NCI-H510A treated with DMSO at 0.1 percent for 48 hours (cell line): Measurements from ENCODE around the gene EFTUD2.

Experiments
- DNase-seq: peaks from one replicate; lab custom pipeline; 2025; lab: John Stamatoyannopoulos, UW

The EFTUD2 gene

GRCh38 chr17:44887971-44888954, 11.0 kb downstream of the EFTUD2 start:
- DNase-seq: no peak

- DNase-seq: no peak
Measured at GRCh38 chr17:44887016-44887415, 12.2 kb downstream of the EFTUD2 start.

- DNase-seq: no peak
Measured at GRCh38 chr17:44884941-44885340, 14.3 kb downstream of the EFTUD2 start.

GRCh38 chr17:44881145-44881544, 18.1 kb downstream of the EFTUD2 start:
- DNase-seq: no peak

GRCh38 chr17:44880062-44880461, 19.2 kb downstream of the EFTUD2 start:
- no peak for DNase-seq

GRCh38 chr17:44879376-44879775, 19.9 kb downstream of the EFTUD2 start:
- no peak for DNase-seq

GRCh38 chr17:44878627-44879221, 20.5 kb downstream of the EFTUD2 start:
- peak; percentile 4 for DNase-seq

GRCh38 chr17:44877121-44877520, 22.1 kb downstream of the EFTUD2 start:
- no peak for DNase-seq

- DNase-seq: no peak
Measured at GRCh38 chr17:44875761-44876160, 23.5 kb downstream of the EFTUD2 start.

GRCh38 chr17:44872131-44872768, 27.0 kb downstream of the EFTUD2 start:
- DNase-seq: no peak

- DNase-seq: no peak
Measured at GRCh38 chr17:44871556-44871955, 27.7 kb downstream of the EFTUD2 start.

- no peak for DNase-seq
Measured at GRCh38 chr17:44867841-44868240, 31.4 kb downstream of the EFTUD2 start.

GRCh38 chr17:44865931-44866330, 33.3 kb downstream of the EFTUD2 start:
- no peak for DNase-seq

GRCh38 chr17:44865231-44865660, 34.0 kb downstream of the EFTUD2 start:
- DNase-seq: peak; percentile 79

- DNase-seq: no peak
Measured at GRCh38 chr17:44864831-44865230, 34.4 kb downstream of the EFTUD2 start.

GRCh38 chr17:44863061-44863918, 36.0 kb downstream of the EFTUD2 start:
- no peak for DNase-seq

GRCh38 chr17:44862278-44862914, 36.8 kb downstream of the EFTUD2 start:
- no peak for DNase-seq

GRCh38 chr17:44859701-44860100, 39.5 kb downstream of the EFTUD2 start:
- no peak for DNase-seq

- DNase-seq: no peak
Measured at GRCh38 chr17:44854192-44854591, 45.1 kb downstream of the EFTUD2 start.

- no peak for DNase-seq
Measured at GRCh38 chr17:44850612-44851011, 48.6 kb downstream of the EFTUD2 start.

- no peak for DNase-seq
Measured at GRCh38 chr17:44850025-44850424, 49.2 kb downstream of the EFTUD2 start.
